A673 (cell line): Measurements from ENCODE around the gene ARHGAP15. TPM values are rescaled to one million over a fixed set of nuclear protein-coding genes. Genes with fewer than 3 reads are reported as not detected.
A peak's percentile ranks its signal among the peaks of the same experiment; 100 is the strongest.

Experiments used
- BruUV-seq: library from RNA; stranded (reverse); fragments of 400-500 nt; replicated peaks from 2 replicates; lab custom pipeline; 2021; lab: Mats Ljungman, UMichigan
- CTCF ChIA-PET: fragments of 300-600 bp; sonication (Branson Sonifier 250); formaldehyde crosslinking; loops from one replicate; lab custom pipeline; 2022; ENCODE audit warnings: antibody characterized with exemption; lab: Charles Lee
- POLR2A ChIA-PET: fragments of 300-600 bp; sonication (Branson Sonifier 250); formaldehyde crosslinking; loops from one replicate; lab custom pipeline; 2022; ENCODE audit warnings: antibody characterized with exemption; ENCODE audit not compliant: low non-redundant PET; lab: Charles Lee
- DNase-seq: peaks from one replicate; pipeline ENCODE4 v3.0.0-alpha.2; 2015; ENCODE audit warnings: low spot score
- H3K27ac ChIP-seq: fragments of 200-600 bp; sonication (generic); 2 replicates; pipeline ENCODE4 v1.5.1; 2016; ENCODE audit warnings: mixed run types, low read depth, mild to moderate bottlenecking, mixed read lengths, antibody characterized with exemption, low read length; ENCODE audit not compliant: poor library complexity, severe bottlenecking
- H3K27me3 ChIP-seq: fragments of 200-600 bp; sonication (generic); replicated peaks from 2 replicates; pipeline ENCODE4 v1.6.1; 2017; ENCODE audit warnings: mixed run types, low read depth, mild to moderate bottlenecking, mixed read lengths, antibody characterized with exemption, low read length; ENCODE audit not compliant: insufficient read depth, poor library complexity
- H3K36me3 ChIP-seq: fragments of 200-600 bp; sonication (generic); 2 replicates; pipeline ENCODE4 v1.6.1; 2016; ENCODE audit warnings: mixed run types, mild to moderate bottlenecking, mixed read lengths, antibody characterized with exemption, low read length; ENCODE audit not compliant: insufficient read depth, poor library complexity, severe bottlenecking
- H3K4me1 ChIP-seq: fragments of 200-600 bp; sonication (generic); 2 replicates; pipeline ENCODE4 v1.6.1; 2017; ENCODE audit warnings: mixed run types, mild to moderate bottlenecking, mixed read lengths, antibody characterized with exemption, low read length; ENCODE audit not compliant: insufficient read depth, poor library complexity, severe bottlenecking
- H3K4me3 ChIP-seq: fragments of 200-600 bp; sonication (generic); 2 replicates; pipeline ENCODE4 v1.5.1; 2016; ENCODE audit warnings: low read depth, mixed run types, mild to moderate bottlenecking, mixed read lengths, low read length; ENCODE audit not compliant: poor library complexity, severe bottlenecking
- H3K9me3 ChIP-seq: fragments of 200-600 bp; sonication (generic); 2 replicates; pipeline ENCODE4 v1.6.1; 2016; ENCODE audit warnings: mixed run types, low read depth, mild to moderate bottlenecking, mixed read lengths, antibody characterized with exemption, low read length; ENCODE audit not compliant: poor library complexity, severe bottlenecking
- CTCF ChIP-seq: fragments of 300-800, 200-600 bp; sonication (generic); conservative IDR thresholded peaks from 2 replicates; pipeline ENCODE4 v1.5.1; 2017; ENCODE audit warnings: low read depth, mild to moderate bottlenecking, antibody characterized with exemption, low read length, moderate library complexity, mixed read lengths
- EZH2 ChIP-seq: fragments of 200-600 bp; sonication (generic); IDR thresholded peaks from 2 replicates; pipeline ENCODE4 v1.6.1; 2017; ENCODE audit warnings: borderline replicate concordance, low read depth, mild to moderate bottlenecking, mixed read lengths, antibody characterized with exemption, low read length; ENCODE audit not compliant: poor library complexity, severe bottlenecking
- intact Hi-C: fragments of 100-400 bp; cut with micrococcal nuclease; formaldehyde crosslinking; loops from one replicate; pipeline ENCODE4 v1.10.0; 2022; ENCODE audit not compliant: unreplicated experiment
- total RNA-seq: library from RNA; stranded (reverse); gene quantifications from 2 replicates; pipeline ENCODE4 v1.2.3, GENCODE V29; 2021

Gene ARHGAP15
- total RNA-seq, 1 experiment from 2014 or later, result not detected

GRCh38 chr2:143529118-143529720 lies 400.0 kb downstream of the ARHGAP15 start:
- Histone ChIP-seq H3K27ac (no peak overlapping the region), H3K4me3 (no peak overlapping the region), H3K27me3 (no peaks in the 10 kb centered on the region), H3K4me1 (peaks cover 53% of the 10 kb centered on the region), H3K36me3 (no peaks in the 10 kb centered on the region), H3K9me3 (no peaks in the 10 kb centered on the region)
- intact Hi-C loops, result no loop called here
- TF ChIP-seq CTCF (no peak), EZH2 (no peak)
- BruUV-seq, result no TSS peak
- CTCF ChIA-PET, result no interaction called here
- DNase-seq, result no peak
- POLR2A ChIA-PET, result interaction anchor here (0.6 kb wide), 1 partner anchor 38 kb away, joined by 3 read pairs; no protein-coding TSS in a partner anchor

- Histone ChIP-seq H3K36me3 (no peaks in the 10 kb centered on the region), H3K27me3 (no peaks in the 10 kb centered on the region), H3K4me3 (no peak overlapping the region), H3K4me1 (peaks cover 42% of the 10 kb centered on the region), H3K9me3 (no peaks in the 10 kb centered on the region), H3K27ac (no peak overlapping the region)
- no TSS peak for BruUV-seq
- intact Hi-C loops, result no loop called here
- CTCF ChIA-PET, result no interaction called here
- DNase-seq, result peak; percentile 67
- POLR2A ChIA-PET, result no interaction called here
- TF ChIP-seq CTCF (no peak), EZH2 (no peak)
These were observed 401.5 kb downstream of the ARHGAP15 start for GRCh38 chr2:143530758-143531157.

- ChIA-PET POLR2A (no interaction called here), CTCF (no interaction called here)
- Histone ChIP-seq H3K4me3 (no peak overlapping the region), H3K36me3 (no peaks in the 10 kb centered on the region), H3K27ac (no peak overlapping the region), H3K4me1 (peaks cover 32% of the 10 kb centered on the region), H3K27me3 (no peaks in the 10 kb centered on the region), H3K9me3 (no peaks in the 10 kb centered on the region)
- no peak for DNase-seq
- intact Hi-C loops, result no loop called here
- TF ChIP-seq EZH2 (no peak), CTCF (no peak)
- BruUV-seq, result no TSS peak
These were observed 402.8 kb downstream of the ARHGAP15 start for GRCh38 chr2:143532061-143532460.
